H9 (cell line): ENCODE measurements around the gene KCNMB3. TPM values are rescaled to one million over a fixed set of nuclear protein-coding genes. Genes with fewer than 3 reads are reported as not detected.

Experiments
- DNase-seq: peaks from one replicate; pipeline ENCODE4 v3.0.0-alpha.2; 2017
- H2AFZ ChIP-seq: one replicate; pipeline ENCODE4 v1.6.1; 2013; ENCODE audit warnings: mild to moderate bottlenecking, low read length, control low read depth, moderate library complexity
- H2AK5ac ChIP-seq: 2 replicates; pipeline ENCODE4 v1.6.1; 2013; ENCODE audit warnings: low read length, control low read depth, mixed read lengths; ENCODE audit not compliant: insufficient read length
- H2BK120ac ChIP-seq: one replicate; pipeline ENCODE4 v1.6.1; 2013; ENCODE audit warnings: low read depth, mild to moderate bottlenecking, low read length, control low read depth, inconsistent platforms; ENCODE audit not compliant: poor library complexity, severe bottlenecking
- H2BK12ac ChIP-seq: 2 replicates; pipeline ENCODE4 v1.6.1; 2013; ENCODE audit warnings: low read length, control low read depth, mixed read lengths, low read depth; ENCODE audit not compliant: insufficient read length
- H2BK15ac ChIP-seq: 2 replicates; pipeline ENCODE4 v1.6.1; 2013; ENCODE audit warnings: low read depth, low read length, control low read depth
- H2BK20ac ChIP-seq: one replicate; pipeline ENCODE4 v1.6.1; 2013; ENCODE audit warnings: low read depth, mild to moderate bottlenecking, low read length, control low read depth, inconsistent platforms; ENCODE audit not compliant: poor library complexity, severe bottlenecking
- H2BK5ac ChIP-seq: 2 replicates; pipeline ENCODE4 v1.6.1; 2013; ENCODE audit warnings: low read length, control low read depth, mixed read lengths; ENCODE audit not compliant: insufficient read length
- H3K14ac ChIP-seq: 2 replicates; pipeline ENCODE4 v1.6.1; 2013; ENCODE audit warnings: low read length, control low read depth; ENCODE audit not compliant: insufficient read depth
- H3K18ac ChIP-seq: 2 replicates; pipeline ENCODE4 v1.6.1; 2013; ENCODE audit warnings: low read depth, mild to moderate bottlenecking, mixed read lengths, low read length, control low read depth; ENCODE audit not compliant: insufficient read length
- H3K23ac ChIP-seq: 2 replicates; pipeline ENCODE4 v1.6.1; 2013; ENCODE audit warnings: low read length, control low read depth, mixed read lengths, low read depth; ENCODE audit not compliant: insufficient read length
- H3K23me2 ChIP-seq: 2 replicates; pipeline ENCODE4 v1.6.1; 2013; ENCODE audit warnings: low read depth, mild to moderate bottlenecking, mixed read lengths, low read length, control low read depth; ENCODE audit not compliant: insufficient read length, poor library complexity, severe bottlenecking
- H3K27ac ChIP-seq: 2 replicates; pipeline ENCODE4 v1.5.1; 2013; ENCODE audit warnings: low read length, control low read depth, mixed read lengths, low read depth; ENCODE audit not compliant: insufficient read length
- H3K27me3 ChIP-seq: 2 replicates; pipeline ENCODE4 v1.6.1; 2013; ENCODE audit warnings: low read length, control low read depth, inconsistent platforms; ENCODE audit not compliant: insufficient read depth
- H3K4ac ChIP-seq: 2 replicates; pipeline ENCODE4 v1.6.1; 2013; ENCODE audit warnings: low read depth, mild to moderate bottlenecking, control low read depth, inconsistent platforms, low read length, moderate library complexity
- H3K4me1 ChIP-seq: 2 replicates; pipeline ENCODE4 v1.6.1; 2013; ENCODE audit warnings: low read length, control low read depth, inconsistent platforms; ENCODE audit not compliant: insufficient read depth
- H3K4me2 ChIP-seq: 2 replicates; pipeline ENCODE4 v1.6.1; 2013; ENCODE audit warnings: low read length, control low read depth, mixed read lengths; ENCODE audit not compliant: insufficient read length, insufficient read depth
- H3K56ac ChIP-seq: 2 replicates; pipeline ENCODE4 v1.6.1; 2013; ENCODE audit warnings: low read depth, mild to moderate bottlenecking, mixed read lengths, low read length, control low read depth; ENCODE audit not compliant: insufficient read length
- H3K79me1 ChIP-seq: 2 replicates; pipeline ENCODE4 v1.6.1; 2013; ENCODE audit warnings: low read depth, mild to moderate bottlenecking, moderate library complexity, low read length, control low read depth, inconsistent platforms; ENCODE audit not compliant: insufficient read depth, poor library complexity, severe bottlenecking
- H3K79me2 ChIP-seq: 2 replicates; pipeline ENCODE4 v1.6.1; 2013; ENCODE audit warnings: low read length, control low read depth, inconsistent platforms; ENCODE audit not compliant: insufficient read depth
- H3K9ac ChIP-seq: 2 replicates; pipeline ENCODE4 v1.6.1; 2013; ENCODE audit warnings: low read length, control low read depth, mixed read lengths; ENCODE audit not compliant: insufficient read length; ENCODE audit errors: extremely low read depth
- H3K9me3 ChIP-seq: one replicate; pipeline ENCODE4 v1.6.1; 2013; ENCODE audit warnings: low read depth, low read length, inconsistent platforms; ENCODE audit not compliant: control insufficient read depth
- H3T11ph ChIP-seq: one replicate; pipeline ENCODE4 v1.6.1; 2013; ENCODE audit warnings: mild to moderate bottlenecking, low read length, control low read depth, inconsistent platforms
- H4K20me1 ChIP-seq: one replicate; pipeline ENCODE4 v1.6.1; 2013; ENCODE audit not compliant: control insufficient read depth, insufficient read length, insufficient read depth
- H4K5ac ChIP-seq: 2 replicates; pipeline ENCODE4 v1.6.1; 2013; ENCODE audit warnings: low read depth, mild to moderate bottlenecking, mixed read lengths, low read length, control low read depth; ENCODE audit not compliant: insufficient read length
- H4K8ac ChIP-seq: replicated peaks from 2 replicates; pipeline ENCODE4 v1.6.1; 2013; ENCODE audit warnings: low read length, control low read depth, mixed read lengths, low read depth; ENCODE audit not compliant: insufficient read length
- H4K91ac ChIP-seq: 2 replicates; pipeline ENCODE4 v1.6.1; 2013; ENCODE audit warnings: low read depth, mild to moderate bottlenecking, moderate library complexity, mixed read lengths, low read length, control low read depth; ENCODE audit not compliant: insufficient read length
- H3K27ac Mint-ChIP-seq, 3 experiments: 2 replicates in 2 of 3; 3 replicates in 1 of 3; pipeline ENCODE4 v1.8.0; 2020 to 2021; ENCODE audit warnings: mixed read lengths in 3 of 3, mild to moderate bottlenecking in 1 of 3, moderate library complexity in 1 of 3
- H3K27me3 Mint-ChIP-seq: 2 replicates; pipeline ENCODE4 v1.8.0; 2021; ENCODE audit warnings: low read depth, mild to moderate bottlenecking, moderate library complexity, mixed read lengths
- H3K36me3 Mint-ChIP-seq, 3 experiments: 2 replicates in 2 of 3; 3 replicates in 1 of 3; pipeline ENCODE4 v1.8.0; 2020 to 2021; ENCODE audit warnings: low read depth in 3 of 3, mixed read lengths in 3 of 3; ENCODE audit not compliant: insufficient read depth in 1 of 3
- H3K4me1 Mint-ChIP-seq, 2 experiments: 2 replicates each; pipeline ENCODE4 v1.8.0; 2020; ENCODE audit warnings: mixed read lengths in 2 of 2
- H3K4me3 Mint-ChIP-seq, 2 experiments: 2 replicates in 1 of 2; 3 replicates in 1 of 2; pipeline ENCODE4 v1.8.0; 2020 to 2021; ENCODE audit warnings: mild to moderate bottlenecking in 2 of 2, mixed read lengths in 2 of 2, moderate library complexity in 1 of 2
- H3K9me3 Mint-ChIP-seq, 2 experiments: 2 replicates in 1 of 2; 3 replicates in 1 of 2; pipeline ENCODE4 v1.8.0; 2020; ENCODE audit warnings: mild to moderate bottlenecking in 2 of 2, mixed read lengths in 2 of 2, moderate library complexity in 1 of 2
- WGBS: extraction: QIAGEN DNeasy Blood & Tissue Kit; methylation state at CpG from one replicate; pipeline ENCODE4 v1.1.7; 2013; ENCODE audit warnings: missing lambda C conversion rate, low lambda C conversion rate, mixed read lengths; ENCODE audit not compliant: insufficient read length; ENCODE audit errors: extremely low coverage; 5-methylcytosine and 5-hydroxymethylcytosine counted together
- total RNA-seq: library from RNA; stranded (reverse); gene quantifications from 2 replicates; pipeline ENCODE4 v1.2.1, GENCODE V29; 2021
- TF ChIP-seq, protein P1 (sequence below): fragments of 200-600 bp; sonication (generic); conservative IDR thresholded peaks from 3 replicates; pipeline ENCODE4 v1.8.0; 2021; ENCODE audit warnings: antibody characterized with exemption, mild to moderate bottlenecking

Gene KCNMB3
- total RNA-seq, 1 experiment from 2014 or later, result 1.6 TPM

GRCh38 chr3:179269152-179269707, 18.3 kb upstream of the KCNMB3 start:
- H3K56ac ChIP-seq, result no peak overlapping the region
- no peak for DNase-seq
- no peak overlapping the region for H3K4me2 ChIP-seq
- H4K91ac ChIP-seq, result no peak overlapping the region
- no peaks in the 10 kb centered on the region for H3K36me3 Mint-ChIP-seq
- no peak overlapping the region for H3T11ph ChIP-seq
- H3K18ac ChIP-seq, result no peak overlapping the region
- H3K27ac Mint-ChIP-seq, result no peak overlapping the region; a peak in 1 of 7 replicates
- no peak overlapping the region for H3K27ac ChIP-seq
- no peaks in the 10 kb centered on the region for H3K4me1 ChIP-seq
- no peak overlapping the region for H2BK15ac ChIP-seq
- H3K9ac ChIP-seq, result no peak overlapping the region
- H2BK20ac ChIP-seq, result no peak overlapping the region
- H3K79me2 ChIP-seq, result no peaks in the 10 kb centered on the region
- 0 out of 4 replicates have a peak, but pooled peaks cover 0 to 2% of the 10 kb centered on the region in 2 experiments for H3K4me1 Mint-ChIP-seq
- WGBS, result no CpG with 5 or more reads among the region's 4 CpGs
- no peak overlapping the region for H4K8ac ChIP-seq
- H3K27me3 ChIP-seq, result no peaks in the 10 kb centered on the region
- H2BK12ac ChIP-seq, result no peak overlapping the region
- no peak overlapping the region for H3K14ac ChIP-seq
- H3K23me2 ChIP-seq, result no peaks in the 10 kb centered on the region
- TF ChIP-seq, protein P1, sequence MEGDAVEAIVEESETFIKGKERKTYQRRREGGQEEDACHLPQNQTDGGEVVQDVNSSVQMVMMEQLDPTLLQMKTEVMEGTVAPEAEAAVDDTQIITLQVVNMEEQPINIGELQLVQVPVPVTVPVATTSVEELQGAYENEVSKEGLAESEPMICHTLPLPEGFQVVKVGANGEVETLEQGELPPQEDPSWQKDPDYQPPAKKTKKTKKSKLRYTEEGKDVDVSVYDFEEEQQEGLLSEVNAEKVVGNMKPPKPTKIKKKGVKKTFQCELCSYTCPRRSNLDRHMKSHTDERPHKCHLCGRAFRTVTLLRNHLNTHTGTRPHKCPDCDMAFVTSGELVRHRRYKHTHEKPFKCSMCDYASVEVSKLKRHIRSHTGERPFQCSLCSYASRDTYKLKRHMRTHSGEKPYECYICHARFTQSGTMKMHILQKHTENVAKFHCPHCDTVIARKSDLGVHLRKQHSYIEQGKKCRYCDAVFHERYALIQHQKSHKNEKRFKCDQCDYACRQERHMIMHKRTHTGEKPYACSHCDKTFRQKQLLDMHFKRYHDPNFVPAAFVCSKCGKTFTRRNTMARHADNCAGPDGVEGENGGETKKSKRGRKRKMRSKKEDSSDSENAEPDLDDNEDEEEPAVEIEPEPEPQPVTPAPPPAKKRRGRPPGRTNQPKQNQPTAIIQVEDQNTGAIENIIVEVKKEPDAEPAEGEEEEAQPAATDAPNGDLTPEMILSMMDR, result no peak
- H3K4me3 Mint-ChIP-seq, result no peak overlapping the region
- H4K5ac ChIP-seq, result no peak overlapping the region
- H3K79me1 ChIP-seq, result no peaks in the 10 kb centered on the region
- H4K20me1 ChIP-seq, result no peaks in the 10 kb centered on the region
- H2BK120ac ChIP-seq, result no peak overlapping the region
- peaks cover 7% of the 10 kb centered on the region for H3K27me3 Mint-ChIP-seq
- H3K4ac ChIP-seq, result no peak overlapping the region
- no peak overlapping the region for H2AK5ac ChIP-seq
- no peak overlapping the region for H2AFZ ChIP-seq
- no peaks in the 10 kb centered on the region for H3K9me3 Mint-ChIP-seq
- no peaks in the 10 kb centered on the region for H3K9me3 ChIP-seq
- no peak overlapping the region for H3K23ac ChIP-seq
- no peak overlapping the region for H2BK5ac ChIP-seq
